Measurements from ENCODE around the gene MBP.
A peak's percentile ranks its signal among the peaks of the same experiment; 100 is the strongest.

GRCh38 chr18:77088963-77089722 is 43.4 kb downstream of the MBP start:
- peak; percentile 98 for TF ChIP-seq EP300 (IDR thresholded peaks at IDR 0.05; ENCODE audit: borderline replicate concordance)
- no peak for TF ChIP-seq REST (IDR thresholded peaks at IDR 0.05; ENCODE audit: low read depth)
- peak; percentile 22; the same call in 1 of the 2 replicates for TF ChIP-seq EGR1 (IDR thresholded peaks at IDR 0.05)
- TF ChIP-seq CREB1 (IDR thresholded peaks at IDR 0.05; ENCODE audit: low read depth) = peak; percentile 31; the same call in 1 of the 2 replicates
- TF ChIP-seq TEAD4 (IDR thresholded peaks at IDR 0.05) = peak; percentile 99
- peak; percentile 72; the same call in 1 of the 2 replicates for TF ChIP-seq USF1 (IDR thresholded peaks at IDR 0.05)
